ENCODE data around the gene SARM1. TPM values are rescaled to one million over a fixed set of nuclear protein-coding genes. Genes with fewer than 3 reads are reported as not detected.

SARM1 gene
- total and polyA plus RNA-seq, 2 experiments from 2014 or later, result 14.5 to 19.5 TPM

DNA sequence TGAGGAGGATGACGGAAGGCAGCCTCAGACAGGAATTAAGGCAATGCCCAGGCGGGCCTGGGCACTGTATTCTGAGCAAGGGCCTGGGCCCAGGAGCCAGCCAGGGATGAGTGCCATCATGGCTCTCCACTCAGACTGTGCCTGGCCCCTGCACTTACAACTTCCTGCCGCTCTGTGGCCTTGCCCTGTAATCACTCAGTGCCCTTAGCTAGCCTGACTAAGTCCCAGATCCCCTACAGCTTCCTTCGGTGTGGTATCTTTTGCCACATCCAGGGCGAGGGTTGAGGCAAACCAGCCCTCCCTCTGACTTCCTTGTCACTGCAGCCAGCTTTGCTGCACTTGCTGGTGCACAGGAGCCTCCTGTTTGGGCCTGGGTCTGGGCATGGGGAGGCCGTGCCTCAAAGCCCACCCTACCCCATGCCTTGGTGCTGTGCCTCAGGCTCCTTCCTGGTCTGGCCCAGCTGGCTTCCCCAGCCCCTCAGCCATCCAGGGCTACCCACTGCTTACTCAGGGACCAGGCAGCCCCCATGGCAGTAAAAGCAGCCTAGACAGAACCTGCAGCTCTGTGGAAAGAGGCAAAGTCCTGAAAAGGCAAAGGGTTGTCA, 25.2 kb downstream of the SARM1 start:
- Histone ChIP-seq H3K4me3 (no peak overlapping the region), H3K79me2 (no peaks in the 10 kb centered on the region), H3K9me2 (replicated peaks; ENCODE audit: insufficient read depth) (no peaks in the 10 kb centered on the region), H3K9me3 (ENCODE audit: low read depth) (no peaks in the 10 kb centered on the region), H3K27me3 (no peaks in the 10 kb centered on the region), H3K4me1 (ENCODE audit: insufficient read depth) (peaks cover 22% of the 10 kb centered on the region), H3K4me2 (no peak overlapping the region), H2AFZ (no peak overlapping the region), H3K36me3 (replicated peaks; ENCODE audit: insufficient read depth, low read depth) (no peaks in the 10 kb centered on the region), H3K27ac (peak overlapping the region; percentile 80), H4K20me1 (ENCODE audit: insufficient read depth, poor library complexity, severe bottlenecking) (no peaks in the 10 kb centered on the region)
- WGBS (ENCODE audit: low lambda C conversion rate, missing lambda C conversion rate), result 65% methylated on average over 6 of the region's 6 CpGs
- TF ChIP-seq EZH2phosphoT487 (IDR thresholded peaks at IDR 0.05; ENCODE audit: low read depth, severe bottlenecking, unreplicated experiment), result no peak
- TF ChIP-seq EZH2 (IDR thresholded peaks at IDR 0.05; ENCODE audit: borderline replicate concordance), result no peak
- TF ChIP-seq CTCF (IDR thresholded peaks at IDR 0.05; ENCODE audit: poor library complexity), result no peak
- DNase-seq (ENCODE audit: low spot score), result no peak

DNA sequence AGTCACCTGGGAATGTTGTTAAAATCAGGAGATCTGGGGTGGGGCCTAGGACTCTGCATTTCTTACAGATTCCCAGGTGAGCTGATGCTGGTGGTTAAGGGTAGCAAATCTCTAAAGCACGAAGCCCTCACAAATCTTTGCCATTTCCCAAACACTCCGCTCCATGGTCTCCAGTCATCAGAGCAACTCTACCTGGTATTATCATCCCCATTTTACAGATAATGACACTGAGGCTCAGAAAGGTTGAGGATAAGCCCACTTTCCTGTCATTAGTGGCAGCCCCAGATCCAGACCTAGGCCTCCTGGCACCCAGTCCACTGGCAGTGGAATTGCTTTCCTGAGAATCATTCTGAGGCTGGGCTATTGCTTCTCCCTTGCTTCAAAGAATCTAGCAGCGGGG, 25.8 kb downstream of the SARM1 start:
- Histone ChIP-seq H3K4me1 (ENCODE audit: insufficient read depth) (peaks cover 22% of the 10 kb centered on the region), H3K36me3 (replicated peaks; ENCODE audit: insufficient read depth, low read depth) (no peaks in the 10 kb centered on the region), H3K27me3 (no peaks in the 10 kb centered on the region), H3K9me2 (replicated peaks; ENCODE audit: insufficient read depth) (no peaks in the 10 kb centered on the region), H3K79me2 (no peaks in the 10 kb centered on the region), H3K4me3 (no peak overlapping the region), H4K20me1 (ENCODE audit: insufficient read depth, poor library complexity, severe bottlenecking) (no peaks in the 10 kb centered on the region), H3K27ac (peak overlapping the region; percentile 80), H3K4me2 (no peak overlapping the region), H2AFZ (no peak overlapping the region), H3K9me3 (ENCODE audit: low read depth) (no peaks in the 10 kb centered on the region)
- 97% methylated on average over 3 of the region's 3 CpGs for WGBS (ENCODE audit: low lambda C conversion rate, missing lambda C conversion rate)
- TF ChIP-seq EZH2 (IDR thresholded peaks at IDR 0.05; ENCODE audit: borderline replicate concordance) (no peak), CTCF (IDR thresholded peaks at IDR 0.05; ENCODE audit: poor library complexity) (no peak), EZH2phosphoT487 (IDR thresholded peaks at IDR 0.05; ENCODE audit: low read depth, severe bottlenecking, unreplicated experiment) (no peak)
- DNase-seq (ENCODE audit: low spot score), result no peak

DNA sequence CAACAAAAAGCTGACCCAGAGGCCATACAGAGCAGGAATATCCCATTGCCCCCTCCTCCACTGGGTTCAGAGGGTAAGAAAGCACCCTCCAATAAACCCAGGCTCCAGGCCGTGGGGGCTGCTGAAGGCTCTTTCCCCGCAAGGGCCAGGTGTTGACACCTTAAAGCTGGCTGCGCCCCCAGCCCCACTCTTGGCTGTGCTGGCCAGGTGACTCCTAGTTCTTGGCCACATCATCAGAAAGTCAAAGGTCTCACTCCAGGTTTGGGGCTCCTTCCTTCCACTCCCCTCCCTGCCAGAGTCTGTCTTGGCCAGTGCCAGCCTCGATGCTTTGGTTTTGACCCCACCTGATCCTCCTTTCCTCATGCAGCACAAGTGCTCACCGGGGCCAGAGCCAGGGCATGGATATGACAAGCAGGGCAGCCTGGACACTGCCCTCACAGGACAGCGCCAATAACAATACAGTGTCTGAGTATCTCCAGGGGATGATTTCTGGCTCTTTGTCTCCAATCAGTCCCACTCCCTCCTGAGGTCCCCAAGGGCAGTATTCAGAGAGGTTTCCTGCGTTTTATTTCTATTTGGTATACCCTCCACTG, 26.3 kb downstream of the SARM1 start:
- Histone ChIP-seq H3K4me1 (ENCODE audit: insufficient read depth) (peaks cover 22% of the 10 kb centered on the region), H2AFZ (no peak overlapping the region), H3K27ac (peak overlapping the region; percentile 59), H3K36me3 (replicated peaks; ENCODE audit: insufficient read depth, low read depth) (no peaks in the 10 kb centered on the region), H3K9me3 (ENCODE audit: low read depth) (no peaks in the 10 kb centered on the region), H3K4me2 (no peak overlapping the region), H3K27me3 (no peaks in the 10 kb centered on the region), H3K79me2 (no peaks in the 10 kb centered on the region), H4K20me1 (ENCODE audit: insufficient read depth, poor library complexity, severe bottlenecking) (no peaks in the 10 kb centered on the region), H3K9me2 (replicated peaks; ENCODE audit: insufficient read depth) (no peaks in the 10 kb centered on the region), H3K4me3 (no peak overlapping the region)
- no peak for DNase-seq (ENCODE audit: low spot score)
- 92% methylated on average over 7 of the region's 7 CpGs for WGBS (ENCODE audit: low lambda C conversion rate, missing lambda C conversion rate)
- TF ChIP-seq EZH2 (IDR thresholded peaks at IDR 0.05; ENCODE audit: borderline replicate concordance), result no peak
- no peak for TF ChIP-seq CTCF (IDR thresholded peaks at IDR 0.05; ENCODE audit: poor library complexity)
- TF ChIP-seq EZH2phosphoT487 (IDR thresholded peaks at IDR 0.05; ENCODE audit: low read depth, severe bottlenecking, unreplicated experiment), result no peak
